ENCODE measurements around the gene PAFAH1B1. TPM values are rescaled to one million over a fixed set of nuclear protein-coding genes. Genes with fewer than 3 reads are reported as not detected.
"Not testable (repeated sequence)": the region's sequence is repeated elsewhere in the genome, so short reads cannot be mapped to it uniquely, and the experiment has no call there.

The PAFAH1B1 gene
- total RNA-seq, 1 donor from 2014 or later = 60.8 TPM

- TF ChIP-seq, protein P1, sequence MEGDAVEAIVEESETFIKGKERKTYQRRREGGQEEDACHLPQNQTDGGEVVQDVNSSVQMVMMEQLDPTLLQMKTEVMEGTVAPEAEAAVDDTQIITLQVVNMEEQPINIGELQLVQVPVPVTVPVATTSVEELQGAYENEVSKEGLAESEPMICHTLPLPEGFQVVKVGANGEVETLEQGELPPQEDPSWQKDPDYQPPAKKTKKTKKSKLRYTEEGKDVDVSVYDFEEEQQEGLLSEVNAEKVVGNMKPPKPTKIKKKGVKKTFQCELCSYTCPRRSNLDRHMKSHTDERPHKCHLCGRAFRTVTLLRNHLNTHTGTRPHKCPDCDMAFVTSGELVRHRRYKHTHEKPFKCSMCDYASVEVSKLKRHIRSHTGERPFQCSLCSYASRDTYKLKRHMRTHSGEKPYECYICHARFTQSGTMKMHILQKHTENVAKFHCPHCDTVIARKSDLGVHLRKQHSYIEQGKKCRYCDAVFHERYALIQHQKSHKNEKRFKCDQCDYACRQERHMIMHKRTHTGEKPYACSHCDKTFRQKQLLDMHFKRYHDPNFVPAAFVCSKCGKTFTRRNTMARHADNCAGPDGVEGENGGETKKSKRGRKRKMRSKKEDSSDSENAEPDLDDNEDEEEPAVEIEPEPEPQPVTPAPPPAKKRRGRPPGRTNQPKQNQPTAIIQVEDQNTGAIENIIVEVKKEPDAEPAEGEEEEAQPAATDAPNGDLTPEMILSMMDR (conservative IDR thresholded peaks at IDR 0.05; ENCODE audit: low read depth, low read length) = no peak
- H3K4me3 ChIP-seq (ENCODE audit: low read depth, low read length) = no peak overlapping the region
- DNase-seq (ENCODE audit: low read depth) = no peak
Observed at GRCh38 chr17:2637422-2637821, 44.0 kb downstream of the PAFAH1B1 start.

DNA sequence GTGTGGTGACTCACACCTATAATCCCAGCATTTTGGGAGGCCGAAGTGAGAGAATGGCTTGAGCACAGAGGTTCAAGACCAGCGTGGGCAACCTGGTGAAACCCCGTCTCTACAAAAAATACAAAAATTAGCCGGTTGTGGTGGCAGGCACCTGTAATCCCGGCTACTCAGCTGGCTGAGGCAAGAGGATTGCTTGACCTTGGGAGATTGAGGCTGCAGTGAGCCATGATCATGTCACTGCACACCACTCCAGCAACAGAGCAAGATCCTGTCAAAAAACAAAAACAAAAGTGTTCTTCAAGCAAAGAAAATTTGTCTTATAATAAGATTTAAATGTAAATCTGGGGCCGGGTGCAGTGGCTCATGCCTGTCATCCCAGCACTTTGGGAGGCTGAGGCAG is 51.5 kb downstream of the PAFAH1B1 start:
- TF ChIP-seq, protein P1 (conservative IDR thresholded peaks at IDR 0.05; ENCODE audit: low read depth, low read length) = no peak
- H3K4me3 ChIP-seq (ENCODE audit: low read depth, low read length) = no peak overlapping the region
- DNase-seq (ENCODE audit: low read depth) = no peak

DNA sequence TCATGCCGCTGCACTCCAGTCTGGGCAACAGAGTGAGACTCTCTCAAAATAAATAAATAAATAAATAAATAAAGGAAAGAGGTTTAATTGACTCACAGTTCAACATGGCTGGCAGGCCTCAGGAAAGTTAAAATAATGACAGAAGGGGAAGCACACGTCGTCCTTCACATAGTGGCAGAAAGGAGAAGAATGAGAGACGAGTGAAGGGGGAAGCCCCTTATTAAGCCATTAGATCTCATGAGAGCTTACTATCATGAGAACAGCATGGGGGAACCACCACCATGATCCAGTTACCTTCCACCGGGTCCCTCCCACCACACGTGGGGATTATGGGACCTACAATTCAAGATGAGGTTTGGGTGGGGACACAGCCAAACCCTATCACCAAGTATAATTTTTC is 54.5 kb downstream of the PAFAH1B1 start:
- no peak for DNase-seq (ENCODE audit: low read depth)
- no peak overlapping the region for H3K4me3 ChIP-seq (ENCODE audit: low read depth, low read length)
- TF ChIP-seq, protein P1 (conservative IDR thresholded peaks at IDR 0.05; ENCODE audit: low read depth, low read length) = no peak

DNA sequence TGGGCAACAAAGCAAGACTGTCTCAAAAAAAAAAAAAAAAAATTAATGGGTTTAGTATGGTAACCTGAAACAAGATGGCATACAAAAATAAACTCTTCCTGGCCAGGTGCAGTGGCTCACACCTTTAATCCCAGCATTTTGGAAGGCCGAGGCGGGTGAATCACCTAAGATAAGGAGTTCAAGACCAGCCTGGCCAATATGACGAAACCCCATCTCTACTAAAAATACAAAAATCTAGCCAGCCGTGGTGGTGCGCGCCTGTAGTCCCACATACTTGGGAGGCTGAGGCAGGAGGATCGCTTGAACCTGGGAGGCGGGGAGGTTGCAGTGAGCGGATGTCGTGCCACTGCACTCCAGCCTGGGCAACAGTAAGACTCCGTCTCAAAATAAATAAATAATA is 55.7 kb downstream of the PAFAH1B1 start:
- H3K4me3 ChIP-seq (ENCODE audit: low read depth, low read length) = no peak overlapping the region
- DNase-seq (ENCODE audit: low read depth) = no peak
- TF ChIP-seq, protein P1 (conservative IDR thresholded peaks at IDR 0.05; ENCODE audit: low read depth, low read length) = no peak

GRCh38 chr17:2652911-2653310 is 59.5 kb downstream of the PAFAH1B1 start:
- not testable (repeated sequence) for DNase-seq (ENCODE audit: low read depth); H3K4me3 ChIP-seq (ENCODE audit: low read depth, low read length)

- TF ChIP-seq, protein P1 (conservative IDR thresholded peaks at IDR 0.05; ENCODE audit: low read depth, low read length) = no peak
- DNase-seq (ENCODE audit: low read depth) = no peak
- no peak overlapping the region for H3K4me3 ChIP-seq (ENCODE audit: low read depth, low read length)
Observed at GRCh38 chr17:2655546-2655945, 62.1 kb downstream of the PAFAH1B1 start.

DNA sequence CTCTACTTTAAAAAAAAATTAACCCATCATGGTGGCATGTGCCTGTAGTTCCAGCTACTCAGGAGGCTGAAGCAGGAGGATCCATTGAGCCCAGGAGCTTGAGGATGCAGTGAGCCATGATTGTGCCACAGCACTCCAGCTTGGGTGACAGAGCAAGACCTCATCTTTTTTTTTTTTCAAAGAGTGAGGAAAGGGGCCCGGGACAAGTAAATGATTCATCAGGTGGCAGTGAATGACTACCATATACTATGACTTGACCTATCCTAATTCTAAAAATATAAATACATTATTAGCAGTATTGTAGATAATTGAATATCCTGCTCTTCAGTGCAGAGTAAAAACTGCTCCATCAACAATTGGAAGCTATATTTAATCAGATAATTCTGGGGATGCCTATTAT is 62.8 kb downstream of the PAFAH1B1 start:
- no peak overlapping the region for H3K4me3 ChIP-seq (ENCODE audit: low read depth, low read length)
- TF ChIP-seq, protein P1 (conservative IDR thresholded peaks at IDR 0.05; ENCODE audit: low read depth, low read length) = no peak
- DNase-seq (ENCODE audit: low read depth) = no peak

DNA sequence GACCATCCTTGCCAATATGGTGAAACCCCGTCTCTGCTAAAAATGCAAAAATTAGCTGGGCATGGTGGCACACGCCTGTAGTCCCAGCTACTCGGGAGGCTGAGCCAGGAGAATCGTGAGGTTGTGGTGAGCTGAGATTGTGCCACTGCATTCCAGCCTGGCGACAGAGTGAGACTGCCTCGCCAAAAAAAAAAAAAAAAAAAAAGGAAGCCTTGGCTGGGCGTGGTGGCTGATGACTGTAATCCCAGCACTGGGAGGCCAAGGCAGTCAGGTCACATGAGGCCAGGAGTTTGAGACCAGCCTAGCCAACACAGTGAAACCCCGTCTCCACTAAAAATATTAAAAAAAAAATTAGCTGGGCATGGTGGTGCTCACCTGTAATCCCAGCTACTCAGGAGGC is 65.9 kb downstream of the PAFAH1B1 start:
- peak; percentile 15 for DNase-seq (ENCODE audit: low read depth)
- H3K4me3 ChIP-seq (ENCODE audit: low read depth, low read length) = not testable (repeated sequence)

GRCh38 chr17:2660410-2660809 is 67.0 kb downstream of the PAFAH1B1 start:
- H3K4me3 ChIP-seq (ENCODE audit: low read depth, low read length); DNase-seq (ENCODE audit: low read depth): not testable (repeated sequence)

Data from epithelial cell of proximal tubule (primary cell).